Measurements from ENCODE around the gene OARD1.

- TF ChIP-seq PRDM15 (CRISPR knock-in tag; IDR thresholded peaks at IDR 0.05) (no peak), CTCF (IDR thresholded peaks at IDR 0.05) (no peak), RORB (CRISPR knock-in tag; IDR thresholded peaks at IDR 0.05) (no peak), TEAD4 (CRISPR knock-in tag; IDR thresholded peaks at IDR 0.05) (no peak), TCF7 (CRISPR knock-in tag; IDR thresholded peaks at IDR 0.05; ENCODE audit: low read depth) (no peak)
- TF ChIP-seq, protein P1, sequence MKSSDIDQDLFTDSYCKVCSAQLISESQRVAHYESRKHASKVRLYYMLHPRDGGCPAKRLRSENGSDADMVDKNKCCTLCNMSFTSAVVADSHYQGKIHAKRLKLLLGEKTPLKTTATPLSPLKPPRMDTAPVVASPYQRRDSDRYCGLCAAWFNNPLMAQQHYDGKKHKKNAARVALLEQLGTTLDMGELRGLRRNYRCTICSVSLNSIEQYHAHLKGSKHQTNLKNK (CRISPR knock-in tag; IDR thresholded peaks at IDR 0.05), result no peak
- TF ChIP-seq, protein P2, sequence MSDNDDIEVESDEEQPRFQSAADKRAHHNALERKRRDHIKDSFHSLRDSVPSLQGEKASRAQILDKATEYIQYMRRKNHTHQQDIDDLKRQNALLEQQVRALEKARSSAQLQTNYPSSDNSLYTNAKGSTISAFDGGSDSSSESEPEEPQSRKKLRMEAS (CRISPR knock-in tag; IDR thresholded peaks at IDR 0.05), result no peak
Measured at GRCh38 chr6:41088451-41088850, 16.3 kb upstream of the OARD1 start.

Data from WTC11 (cell line).